Thyroid gland (tissue), 4 donors: Measurements from ENCODE around the gene EGFR.

Experiments used
- POLR2A ChIP-seq, 2 donors: fragments of 450-650 bp; IDR thresholded peaks; one replicate each; pipeline ENCODE4 v1.6.1; 2017; ENCODE audit warnings: antibody characterized with exemption in 2 of 2, mild to moderate bottlenecking in 2 of 2, moderate library complexity in 1 of 2
- TF ChIP-seq, protein P1 (sequence below), 6 experiments: fragments of 200-600 bp in 3 of 6; fragments of 450-650 bp in 3 of 6; sonication (generic) in 3 of 6; IDR thresholded peaks; one replicate each; pipeline ENCODE4 v1.5.1; 2016 to 2019; ENCODE audit warnings: antibody characterized with exemption in 6 of 6, mild to moderate bottlenecking in 2 of 6, inconsistent platforms in 1 of 6, moderate library complexity in 1 of 6

DNA sequence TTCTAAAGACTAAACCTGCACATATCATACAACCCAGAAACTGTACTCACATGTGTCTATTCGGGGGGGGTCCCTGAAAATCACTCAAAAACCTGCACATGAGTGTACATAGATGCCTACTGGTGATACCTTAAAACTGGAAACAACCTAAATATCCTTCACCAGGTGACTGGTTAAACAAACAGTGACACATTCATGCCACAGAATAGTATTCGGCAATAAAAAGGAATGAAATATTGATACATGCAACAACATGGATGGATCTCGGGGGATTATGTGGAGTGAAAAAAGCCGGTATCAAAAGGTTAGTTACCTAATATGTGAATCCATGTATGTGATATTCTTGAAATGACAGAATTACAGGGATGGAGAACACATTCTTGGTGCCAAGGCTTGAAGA lies 32.1 kb upstream of the EGFR start:
- TF ChIP-seq, protein P1, sequence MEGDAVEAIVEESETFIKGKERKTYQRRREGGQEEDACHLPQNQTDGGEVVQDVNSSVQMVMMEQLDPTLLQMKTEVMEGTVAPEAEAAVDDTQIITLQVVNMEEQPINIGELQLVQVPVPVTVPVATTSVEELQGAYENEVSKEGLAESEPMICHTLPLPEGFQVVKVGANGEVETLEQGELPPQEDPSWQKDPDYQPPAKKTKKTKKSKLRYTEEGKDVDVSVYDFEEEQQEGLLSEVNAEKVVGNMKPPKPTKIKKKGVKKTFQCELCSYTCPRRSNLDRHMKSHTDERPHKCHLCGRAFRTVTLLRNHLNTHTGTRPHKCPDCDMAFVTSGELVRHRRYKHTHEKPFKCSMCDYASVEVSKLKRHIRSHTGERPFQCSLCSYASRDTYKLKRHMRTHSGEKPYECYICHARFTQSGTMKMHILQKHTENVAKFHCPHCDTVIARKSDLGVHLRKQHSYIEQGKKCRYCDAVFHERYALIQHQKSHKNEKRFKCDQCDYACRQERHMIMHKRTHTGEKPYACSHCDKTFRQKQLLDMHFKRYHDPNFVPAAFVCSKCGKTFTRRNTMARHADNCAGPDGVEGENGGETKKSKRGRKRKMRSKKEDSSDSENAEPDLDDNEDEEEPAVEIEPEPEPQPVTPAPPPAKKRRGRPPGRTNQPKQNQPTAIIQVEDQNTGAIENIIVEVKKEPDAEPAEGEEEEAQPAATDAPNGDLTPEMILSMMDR (IDR thresholded peaks at IDR 0.05) = no peak
- TF ChIP-seq POLR2A (IDR thresholded peaks at IDR 0.05) = no peak
